ELF-1 (cell line): ENCODE measurements around the gene LILRA5.
"Not testable (repeated sequence)": the region's sequence is repeated elsewhere in the genome, so short reads cannot be mapped to it uniquely, and the experiment has no call there.

Experiments used
- DNase-seq: peaks from one replicate; pipeline ENCODE4 v3.0.0-alpha.2; 2016; ENCODE audit warnings: low read depth, low spot score

The LILRA5 gene

DNA sequence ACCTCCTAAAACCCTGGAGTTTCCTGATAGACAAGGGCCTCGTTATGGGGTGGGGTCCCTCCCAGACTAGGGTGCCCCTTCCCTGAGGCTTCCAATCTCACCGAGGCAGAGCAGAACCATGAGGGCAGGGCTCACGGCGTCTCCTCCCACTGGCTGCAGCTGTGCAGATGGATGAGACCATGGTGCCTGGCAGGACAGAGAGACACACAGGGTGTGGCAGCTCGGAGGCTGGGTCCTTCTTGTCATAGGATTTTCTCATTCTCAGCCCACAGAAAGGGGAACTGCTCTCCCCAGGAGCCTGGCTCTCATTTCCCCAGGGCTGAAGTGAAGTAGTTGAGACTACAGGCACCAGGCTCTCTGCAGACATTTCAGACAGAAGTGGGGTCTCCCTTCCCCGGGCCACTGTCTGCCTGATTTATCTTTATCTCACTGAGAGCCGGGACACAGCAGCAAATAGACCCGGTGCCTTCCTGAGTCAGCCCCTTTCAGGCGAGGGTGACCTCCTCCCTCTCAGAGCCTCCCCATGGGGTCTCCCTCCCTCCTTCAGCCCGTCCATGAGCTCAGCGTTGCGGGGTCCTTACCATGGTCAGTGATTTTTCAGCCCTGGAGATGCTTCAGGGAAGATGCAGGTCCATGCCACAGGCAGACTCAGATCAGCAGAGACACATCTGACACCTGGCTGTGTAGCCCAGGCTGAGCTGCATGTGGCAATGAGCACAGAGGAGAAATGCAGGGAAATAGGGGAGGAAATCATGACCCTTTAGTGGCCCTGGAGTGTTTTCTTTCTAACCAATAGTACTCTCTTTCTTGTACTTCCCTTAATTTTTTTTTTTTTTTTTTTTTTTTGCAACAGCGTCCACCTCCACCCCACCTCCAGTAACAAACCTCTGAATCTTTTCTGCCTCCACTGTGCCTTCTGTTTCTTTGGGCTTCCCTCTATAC, at the start of gene LILRA5:
Gene LILRA5, minus strand, starts transcription at position 731 of the 942 bp plus-strand sequence. Its CDS starts 147 bp downstream, at position 584.
- DNase-seq = no peak

DNA sequence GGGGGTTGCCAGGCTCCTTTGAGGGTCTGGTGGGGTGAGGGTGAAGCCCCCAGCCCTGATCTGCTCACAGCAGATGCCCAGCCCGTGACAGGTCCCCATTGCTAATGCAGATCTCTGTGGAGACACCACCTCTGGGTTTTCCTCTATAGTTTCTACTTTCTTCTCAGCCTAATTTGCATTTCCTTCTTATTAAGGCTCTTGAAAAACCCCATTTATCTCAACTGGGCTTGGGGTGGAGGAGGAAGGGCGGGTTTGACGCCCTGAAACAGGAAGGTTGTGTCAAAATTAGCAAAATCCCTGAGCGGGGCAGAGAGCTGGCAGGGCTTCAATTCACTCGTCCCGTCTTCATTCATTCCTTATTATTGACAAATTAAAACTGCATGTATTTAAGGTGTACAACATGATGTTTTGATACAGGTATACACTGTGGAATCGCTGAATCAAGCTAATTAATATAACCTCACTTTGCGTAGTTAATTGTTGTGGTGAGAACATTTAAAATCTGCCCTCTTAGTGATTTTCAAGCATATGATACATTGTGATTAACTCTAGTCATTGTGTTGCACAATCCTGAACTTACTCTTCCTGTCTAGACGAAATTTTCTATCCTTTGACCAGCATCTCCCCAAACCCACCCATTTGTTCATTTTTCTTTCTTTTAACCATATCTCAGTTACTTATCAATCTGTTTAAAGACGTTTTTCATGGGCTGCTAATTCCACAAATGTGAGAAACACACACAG, 48.9 kb upstream of the LILRA5 start:
- DNase-seq = not testable (repeated sequence)

DNA sequence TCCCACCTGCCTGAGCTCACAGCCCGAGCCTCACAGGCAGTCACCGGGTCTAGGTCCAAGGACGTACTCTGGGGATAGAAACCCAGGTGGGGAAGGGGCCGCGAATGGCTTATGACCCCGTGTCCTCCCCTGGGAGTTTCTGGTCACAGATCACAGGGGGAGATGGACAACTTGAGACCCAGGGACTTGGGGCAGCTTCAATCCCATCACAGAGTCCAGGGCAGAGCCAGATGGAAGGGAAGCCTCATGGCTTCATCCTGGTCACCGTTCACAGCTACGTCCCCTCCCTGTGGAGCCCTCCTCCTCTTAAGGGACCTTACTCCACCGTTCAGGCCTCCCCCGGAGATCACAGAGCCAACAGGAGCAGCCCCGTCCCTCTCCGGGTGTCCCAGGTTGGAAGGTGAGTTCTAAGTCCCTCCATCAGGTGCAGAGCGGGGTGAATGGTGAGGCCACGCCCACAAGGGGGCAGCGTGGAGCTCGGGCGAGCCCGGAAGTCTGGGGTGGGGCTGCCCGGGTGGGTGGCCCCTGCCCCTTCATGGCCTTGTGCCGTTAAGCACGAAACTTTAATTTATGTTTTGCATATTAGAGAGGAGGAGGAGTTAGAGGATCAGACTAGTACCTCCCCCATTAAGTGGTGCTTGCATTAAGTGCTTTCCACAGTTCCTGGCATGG, 46.3 kb upstream of the LILRA5 start:
- DNase-seq = not testable (repeated sequence)

DNA sequence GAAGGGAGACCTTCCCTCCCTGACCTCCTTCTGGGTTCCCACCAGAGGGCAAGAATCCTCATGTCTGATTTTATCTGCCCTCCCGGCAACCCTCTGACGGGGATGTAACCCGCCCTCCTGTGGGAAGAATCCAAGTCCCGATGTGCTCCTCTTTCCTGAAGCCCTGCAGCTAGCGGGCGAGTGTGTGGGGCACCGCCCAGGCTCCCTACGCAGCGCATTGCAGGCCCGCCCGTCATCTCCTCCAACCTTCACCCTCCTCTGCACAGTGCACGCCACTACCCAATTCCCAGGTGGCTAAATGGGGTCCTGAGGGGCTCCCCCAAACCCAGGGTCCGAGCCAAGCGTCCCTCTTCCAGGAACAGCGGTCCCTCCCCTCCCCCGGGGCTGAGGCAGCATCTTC, 44.4 kb upstream of the LILRA5 start:
- DNase-seq = peak; percentile 20

DNA sequence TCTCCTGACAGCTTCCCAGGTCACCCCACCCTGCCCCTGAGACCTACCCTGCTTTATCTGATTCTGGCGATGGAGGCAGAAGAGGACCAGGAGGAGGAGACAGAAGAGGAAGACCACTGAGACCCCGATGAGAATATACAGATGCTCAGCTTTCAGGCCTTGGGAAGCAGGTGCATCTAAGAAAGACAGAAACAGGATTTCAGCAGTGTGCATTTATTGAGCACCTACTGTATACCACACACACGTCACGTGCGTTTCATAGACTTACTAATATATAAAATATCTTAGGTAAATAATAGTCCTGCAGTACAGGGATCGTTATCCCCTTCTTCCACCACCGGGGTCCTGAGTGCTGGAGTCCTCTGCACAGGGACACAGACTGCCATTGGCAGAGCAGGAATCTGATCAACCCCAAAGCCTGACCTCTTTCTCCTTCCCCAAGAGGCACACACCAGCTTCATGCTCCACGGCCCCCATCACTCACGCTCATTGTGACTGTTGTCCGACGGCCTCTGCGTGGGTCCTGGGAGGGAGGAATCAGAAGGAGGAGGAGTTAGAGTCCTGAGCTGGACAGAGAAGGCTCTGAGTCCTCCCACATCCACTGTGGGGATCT, 43.6 kb upstream of the LILRA5 start:
- DNase-seq = no peak

DNA sequence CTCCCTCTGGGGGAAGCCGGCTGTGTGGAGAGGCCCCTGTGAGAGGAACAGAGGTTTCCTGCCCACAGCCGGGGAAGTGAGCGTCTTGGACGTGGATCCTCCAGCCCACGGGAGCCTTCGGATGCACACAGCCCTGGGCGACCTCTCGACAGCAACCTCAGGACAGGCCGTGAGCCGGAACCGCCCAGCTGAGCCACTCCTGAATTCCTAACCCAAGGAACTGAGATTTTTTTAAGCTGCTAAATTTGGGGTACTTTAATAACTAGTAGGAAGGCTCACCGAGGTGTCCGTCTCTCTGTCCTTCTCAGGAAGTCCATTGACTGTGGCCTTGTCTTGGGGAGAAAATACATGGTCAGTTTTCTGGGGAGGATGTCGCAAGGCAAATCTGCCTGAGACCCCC, 42.7 kb upstream of the LILRA5 start:
- no peak for DNase-seq

DNA sequence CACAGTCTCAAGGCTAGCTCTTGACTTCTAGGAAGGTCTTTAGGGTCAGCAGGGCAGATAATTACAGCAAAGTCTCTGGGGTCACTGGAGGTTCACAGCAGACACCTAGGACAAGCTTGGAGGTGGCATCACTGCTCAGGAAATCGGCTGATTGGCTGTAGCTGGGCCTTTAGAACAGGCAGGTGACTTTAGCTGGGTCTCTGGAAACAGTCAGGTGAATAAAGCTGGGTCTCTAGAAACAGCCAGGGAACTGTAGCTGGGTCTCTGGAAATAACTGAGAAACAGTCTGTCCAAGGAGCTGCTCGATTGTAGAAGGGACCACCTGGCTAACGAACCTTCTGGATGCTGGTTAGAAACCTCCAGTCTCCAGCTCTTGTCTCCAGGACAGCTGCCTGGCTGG, 41.8 kb upstream of the LILRA5 start:
- DNase-seq = no peak

DNA sequence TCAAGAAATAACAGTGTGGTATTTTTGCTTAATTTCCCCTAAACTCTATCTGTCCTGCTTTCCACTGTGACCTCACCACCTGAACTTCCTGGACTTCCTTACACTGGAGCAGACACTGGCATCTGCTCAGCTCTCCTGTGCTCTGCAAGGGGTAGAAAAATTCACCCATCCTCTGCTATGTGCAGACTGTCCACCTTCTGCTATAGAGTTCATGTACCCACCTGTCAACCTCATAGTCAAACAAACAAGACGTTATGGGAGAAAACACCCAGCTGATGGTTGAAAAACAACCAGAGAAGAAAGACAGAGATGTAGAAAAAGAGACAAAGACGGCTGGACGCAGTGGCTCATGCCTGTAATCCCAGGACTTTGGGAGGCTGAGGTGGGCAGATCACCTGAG, 39.6 kb upstream of the LILRA5 start:
- no peak for DNase-seq

DNA sequence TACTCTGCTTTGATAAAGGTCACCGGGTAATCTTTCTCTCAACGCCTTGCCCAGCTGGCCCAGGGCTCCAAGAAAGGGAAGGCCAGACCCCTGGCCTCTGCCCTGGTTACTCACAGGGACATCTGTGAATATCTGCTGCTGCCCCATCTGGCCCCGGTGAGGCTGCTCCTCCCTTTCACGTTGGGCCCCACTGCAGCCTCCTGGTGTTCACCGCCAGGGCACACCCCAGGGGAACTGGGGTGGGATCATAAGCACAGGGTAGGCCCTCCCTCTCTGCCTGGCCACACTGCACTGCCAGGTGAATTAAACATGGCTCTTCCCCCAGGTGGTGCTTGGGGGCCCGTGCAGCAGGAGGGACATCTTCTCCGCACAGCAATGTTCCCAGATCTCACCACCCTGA, 39.1 kb upstream of the LILRA5 start:
- no peak for DNase-seq

DNA sequence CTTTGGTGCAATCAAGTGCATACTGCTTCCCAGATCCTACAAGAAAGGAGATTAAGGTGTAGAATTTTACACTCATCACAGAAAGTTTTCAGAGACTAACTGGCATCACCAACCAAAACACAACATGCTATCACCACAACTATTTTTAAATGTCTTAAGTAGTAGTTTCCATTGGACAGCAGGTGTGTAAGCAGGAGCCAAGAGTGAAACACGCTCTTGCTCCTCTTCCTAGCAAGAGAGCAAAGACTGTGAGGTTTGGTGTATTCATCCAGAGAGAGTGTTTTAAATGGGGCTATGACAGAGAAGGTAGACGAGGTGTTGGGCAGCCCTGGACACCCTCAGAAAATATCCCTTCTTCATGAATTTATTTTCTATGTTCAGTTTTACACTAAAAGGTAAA, 38.5 kb upstream of the LILRA5 start:
- DNase-seq = no peak

DNA sequence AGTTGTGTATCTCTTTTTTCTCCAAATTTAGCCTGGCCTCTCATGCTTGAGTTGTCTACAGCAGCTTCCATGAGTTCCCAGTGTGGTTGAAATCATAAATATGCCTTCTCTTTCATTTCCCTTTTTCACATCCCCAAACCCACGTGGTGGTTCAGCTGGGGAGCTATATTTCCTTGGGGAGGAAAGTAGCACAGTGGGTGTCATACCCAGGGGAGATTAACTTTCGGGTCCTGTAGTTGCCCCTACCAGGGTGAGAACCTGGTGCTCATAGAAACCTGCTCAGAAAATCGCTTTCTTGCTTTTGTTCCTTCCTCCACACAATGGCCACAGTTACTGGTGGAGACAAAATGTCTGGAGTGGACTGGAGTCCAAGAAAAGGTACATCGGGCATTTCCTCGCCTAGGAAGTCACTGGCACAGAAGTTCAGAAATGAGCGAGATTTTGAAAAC, 33.0 kb upstream of the LILRA5 start:
- no peak for DNase-seq

DNA sequence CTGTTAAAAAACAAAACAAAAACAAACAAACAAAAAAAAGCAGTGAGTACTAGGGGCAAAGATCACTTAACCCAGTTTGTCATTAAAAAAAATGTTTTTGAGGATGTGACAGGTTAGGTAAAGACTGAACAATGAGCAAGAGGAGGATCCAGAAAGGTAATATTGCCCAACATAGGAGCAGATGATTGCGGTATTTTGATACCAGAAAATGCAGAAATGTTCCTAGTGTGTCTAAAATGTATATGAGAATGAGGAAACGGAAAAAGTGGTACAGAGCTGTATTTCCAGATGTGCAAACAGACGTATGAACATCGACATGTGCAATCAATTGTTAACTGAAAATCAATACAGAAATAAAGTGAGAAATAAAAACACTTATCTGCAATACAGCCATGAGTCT, 30.9 kb upstream of the LILRA5 start:
- DNase-seq = no peak

DNA sequence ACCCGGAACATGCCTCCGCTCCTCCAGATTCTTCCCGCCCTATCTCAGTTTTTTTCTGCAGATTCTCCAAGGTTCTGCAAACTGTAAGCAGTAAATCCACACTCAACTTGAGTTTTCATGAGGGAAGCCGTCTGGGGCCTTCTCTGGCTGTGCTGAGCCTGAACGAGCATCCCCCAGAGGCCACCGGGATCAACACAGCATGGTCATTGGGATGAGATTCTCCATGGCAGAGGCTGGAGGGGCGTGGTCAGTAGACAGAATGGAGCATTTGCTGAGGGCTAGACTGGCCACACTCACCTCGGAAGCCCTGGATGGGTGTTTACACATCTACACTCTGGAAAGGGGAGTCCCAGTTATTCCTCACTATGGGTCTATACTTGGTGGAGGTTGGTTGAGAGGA, 28.3 kb upstream of the LILRA5 start:
- no peak for DNase-seq

DNA sequence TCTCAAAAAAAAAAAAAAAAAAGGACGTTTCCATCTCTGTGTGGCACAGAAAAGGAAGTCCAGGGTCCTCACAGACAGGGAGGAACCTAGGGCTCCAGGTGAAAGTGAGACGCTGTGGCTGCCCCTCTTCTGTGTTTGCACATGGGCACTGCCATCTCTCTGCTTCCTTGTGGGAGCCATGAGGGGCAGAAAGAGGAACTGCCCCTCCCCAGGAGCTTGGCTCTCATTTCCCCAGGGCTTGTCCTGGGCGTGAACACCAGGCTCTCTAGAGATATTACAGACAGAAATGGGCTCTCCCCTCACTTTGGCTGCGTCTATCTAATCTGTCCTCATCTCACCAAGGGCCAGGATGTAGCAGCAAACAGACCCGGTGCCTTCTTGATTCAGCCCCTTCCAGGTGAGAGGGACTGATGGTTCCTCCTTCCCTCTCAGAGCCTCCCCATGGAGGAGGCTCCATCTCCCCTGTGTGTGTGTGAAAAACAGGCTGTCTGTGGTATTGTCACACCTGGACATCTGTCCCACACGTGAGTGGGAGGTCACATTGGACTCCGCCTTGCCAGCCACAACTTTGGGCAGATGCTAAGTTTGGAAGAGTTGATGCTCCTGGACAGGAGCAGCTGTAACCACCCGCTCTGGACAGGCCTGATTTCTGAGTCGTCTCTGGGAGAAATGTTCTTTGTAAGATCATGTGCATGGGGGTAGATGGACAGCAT, 26.8 kb upstream of the LILRA5 start:
- DNase-seq = no peak

DNA sequence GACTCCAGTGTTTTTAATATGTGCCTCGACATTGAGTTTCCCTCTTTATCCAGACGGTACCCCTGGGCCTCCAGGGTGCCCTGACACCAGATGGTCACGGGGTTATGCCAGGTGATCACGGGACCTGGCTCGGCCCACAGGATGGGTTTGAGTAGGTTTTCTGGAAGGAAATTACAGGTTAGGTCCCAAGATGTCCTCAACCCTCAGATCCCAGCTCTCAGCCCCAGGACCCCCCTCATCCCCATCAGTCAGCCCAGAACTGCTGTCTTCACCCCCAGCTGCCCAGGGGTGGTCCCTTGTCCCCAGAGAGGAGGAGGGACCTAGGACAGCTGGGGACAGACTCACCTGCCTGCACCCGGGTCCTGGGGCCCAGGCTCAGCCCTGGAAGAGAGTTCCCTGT, 25.6 kb upstream of the LILRA5 start:
- DNase-seq = no peak

DNA sequence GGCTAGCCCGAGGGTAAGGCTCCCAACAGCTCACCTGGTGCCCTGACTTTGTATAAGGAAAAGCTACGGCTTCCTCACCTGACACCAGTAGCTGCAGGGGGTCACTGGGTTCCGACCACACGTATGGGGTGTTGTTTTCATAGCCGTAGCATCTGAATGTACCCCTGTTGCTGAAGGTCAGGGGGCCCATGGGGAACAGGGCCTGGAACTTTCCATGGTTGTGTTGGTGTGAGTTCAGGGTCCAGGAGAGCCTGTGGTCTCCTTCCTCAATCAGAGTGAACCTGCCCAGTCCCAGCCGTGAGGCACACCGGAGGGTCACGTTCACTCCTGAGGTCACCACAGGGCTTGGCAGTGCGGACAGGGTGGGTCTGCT, 24.9 kb upstream of the LILRA5 start:
- no peak for DNase-seq

DNA sequence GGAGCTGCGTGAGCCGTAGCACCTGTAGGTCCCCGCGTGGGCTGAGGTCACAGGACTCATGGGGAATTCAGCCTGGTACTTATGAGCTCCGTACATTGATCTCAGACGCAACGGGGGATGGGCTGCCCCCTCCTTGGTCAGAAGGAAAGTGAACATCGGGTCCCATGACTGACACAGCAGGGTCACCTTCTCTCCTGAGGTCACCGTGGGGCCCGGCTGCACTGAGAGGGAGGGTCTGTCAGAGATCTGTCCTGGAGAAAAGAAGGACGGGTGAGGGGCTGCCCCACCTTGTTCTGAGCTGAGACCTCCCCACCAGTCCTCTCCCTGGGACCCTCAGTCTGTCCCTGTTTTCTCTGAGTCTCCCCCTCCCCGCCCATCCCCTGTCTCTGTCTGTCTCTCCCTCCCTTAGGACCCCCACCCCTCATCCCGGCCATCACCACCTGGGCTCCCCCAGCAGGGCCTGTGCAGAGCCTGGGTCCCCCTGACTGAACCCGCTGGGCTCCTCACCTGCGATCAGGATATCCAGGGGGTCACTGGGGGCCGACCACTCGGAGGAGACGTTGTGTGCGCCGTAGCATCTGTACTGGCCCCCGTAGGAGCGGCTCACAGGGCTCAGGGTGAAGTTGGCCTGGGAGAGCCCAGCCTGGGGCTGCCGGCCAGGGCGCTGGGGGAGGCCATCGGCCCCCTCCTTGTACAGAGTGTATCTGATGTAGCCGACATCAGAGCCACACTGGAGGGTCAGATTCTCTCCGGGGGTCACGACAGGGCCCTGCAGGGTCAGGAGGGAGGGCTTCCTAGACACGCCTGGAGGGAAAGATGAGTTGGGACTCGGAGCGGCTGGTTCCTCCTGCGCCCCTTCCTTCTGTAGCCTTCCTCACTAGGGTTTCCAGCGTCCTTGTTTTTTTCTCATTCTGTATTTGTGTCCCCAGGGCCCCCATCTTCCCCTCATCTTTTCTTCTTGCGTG, 24.2 kb upstream of the LILRA5 start:
- DNase-seq = no peak

DNA sequence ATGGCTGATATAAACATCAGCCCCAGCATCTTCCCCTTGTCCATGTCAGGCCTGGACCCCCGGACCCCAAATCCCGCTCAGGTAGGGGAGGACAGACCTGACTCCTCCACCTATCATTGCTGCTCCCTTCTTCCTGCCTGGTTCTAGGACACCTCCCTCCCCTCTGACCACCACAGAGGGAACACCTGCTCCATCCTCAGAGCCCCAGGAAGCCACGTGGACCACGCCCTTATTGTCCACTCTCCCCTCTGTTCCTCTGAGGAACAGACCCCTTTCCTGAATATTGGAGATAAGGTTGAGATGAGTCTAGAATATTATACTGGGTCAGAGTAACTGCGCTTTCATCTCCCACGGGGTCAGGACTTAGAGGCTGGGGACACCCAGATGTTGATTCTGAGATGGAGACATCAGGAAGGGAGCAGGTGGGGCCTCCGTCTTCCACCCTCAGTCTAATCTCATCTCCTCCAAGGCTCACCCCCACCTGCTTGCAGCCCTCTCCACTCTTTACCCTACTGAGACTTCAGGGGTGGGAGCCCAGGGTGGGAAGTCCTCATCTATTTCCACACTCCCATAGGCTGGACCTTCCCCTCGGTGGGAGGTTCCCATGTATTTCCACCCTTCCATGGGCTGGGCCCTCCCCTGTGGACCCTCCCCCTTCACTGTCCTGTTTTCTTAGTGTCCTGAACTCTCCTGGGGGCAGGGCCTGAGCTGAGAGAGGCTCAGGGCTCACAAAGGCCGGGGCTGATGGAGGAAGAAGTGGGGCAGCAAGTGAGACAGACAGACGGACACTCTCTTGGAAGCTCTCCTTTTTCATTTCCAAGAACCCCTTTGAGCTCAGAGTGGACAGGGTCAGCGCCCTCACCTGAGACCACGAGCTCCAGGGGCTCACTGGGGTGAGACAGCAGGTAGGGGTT, 23.3 kb upstream of the LILRA5 start:
- DNase-seq = no peak

DNA sequence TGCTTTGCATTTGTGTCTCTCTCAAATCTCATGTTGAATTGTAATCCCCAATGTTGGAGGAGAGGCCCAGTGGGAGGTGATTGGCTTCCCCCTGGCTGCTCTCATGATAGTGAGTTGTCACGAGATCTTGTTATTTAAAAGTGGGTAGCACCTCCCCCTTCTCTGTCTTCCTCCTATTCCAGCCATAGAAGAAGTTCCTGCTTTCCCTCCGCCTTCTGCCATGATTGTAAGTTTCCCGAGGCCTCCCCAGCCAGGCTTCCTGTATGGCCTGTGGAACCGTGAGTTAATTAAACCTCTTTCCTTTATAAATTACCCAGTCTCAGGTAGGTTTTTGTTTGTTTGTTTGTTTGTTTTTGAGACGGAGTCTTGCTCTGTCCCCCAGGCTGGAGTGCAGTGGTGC, 22.2 kb upstream of the LILRA5 start:
- no peak for DNase-seq
